SH-SY5Y (cell line): ENCODE data around the gene ATP12A.

ENCODE experiments used
- GATA2 ChIP-seq: IDR thresholded peaks from 2 replicates; pipeline ENCODE4 v1.6.1; 2011; ENCODE audit warnings: mild to moderate bottlenecking, low read depth, low read length
- GATA3 ChIP-seq: IDR thresholded peaks from 2 replicates; pipeline ENCODE4 v1.6.1; 2011; ENCODE audit warnings: low read depth, mild to moderate bottlenecking, low read length, moderate library complexity

Gene ATP12A

GRCh38 chr13:24719139-24719538, 38.9 kb downstream of the ATP12A start:
- TF ChIP-seq GATA3 (no peak), GATA2 (no peak)

DNA sequence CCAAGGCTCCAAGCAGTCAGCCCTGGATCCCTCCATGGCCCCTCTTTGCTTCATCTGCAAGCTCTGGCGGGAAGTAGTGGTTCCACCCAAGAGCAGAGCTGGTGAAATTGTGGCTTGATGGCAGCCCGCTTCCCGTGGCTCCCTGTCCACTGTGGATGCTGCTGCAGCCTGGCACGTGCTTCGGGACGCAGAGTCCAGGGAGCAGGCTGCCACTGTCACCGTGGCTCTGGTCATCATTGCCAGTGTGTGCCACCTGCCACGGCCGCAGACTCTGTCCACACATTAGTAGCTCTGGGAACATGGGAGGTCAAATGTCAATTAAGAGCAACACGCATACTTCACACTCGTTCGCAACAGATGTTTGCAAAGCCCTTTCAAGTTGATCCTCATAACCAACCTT, 43.0 kb downstream of the ATP12A start:
- TF ChIP-seq GATA3 (no peak), GATA2 (no peak)

DNA sequence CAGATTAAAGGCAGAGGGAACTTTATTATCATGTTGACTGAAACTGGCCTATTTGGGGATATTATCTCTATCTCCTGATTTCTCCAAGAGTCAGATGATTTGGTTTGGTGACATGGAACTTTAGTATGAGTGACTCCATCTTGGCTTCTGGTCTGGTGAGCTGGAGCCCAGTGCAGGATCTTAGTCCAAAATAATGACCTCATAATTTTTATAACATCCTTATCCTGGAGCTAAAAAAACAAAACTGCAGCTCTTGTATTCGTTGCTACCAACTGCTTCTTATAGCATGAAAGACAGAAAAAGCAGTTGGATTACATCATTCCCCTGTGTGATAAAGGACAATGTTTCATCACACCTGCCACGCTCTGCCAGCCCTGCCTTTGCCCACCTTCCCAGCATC, 44.5 kb downstream of the ATP12A start:
- TF ChIP-seq GATA3 (no peak), GATA2 (no peak)

GRCh38 chr13:24725379-24725778, 45.2 kb downstream of the ATP12A start:
- TF ChIP-seq GATA2 = no peak

- TF ChIP-seq GATA2 = no peak
- no peak for TF ChIP-seq GATA3
These were observed 47.8 kb downstream of the ATP12A start for GRCh38 chr13:24727731-24728601.

GRCh38 chr13:24734950-24735349, 54.7 kb downstream of the ATP12A start:
- TF ChIP-seq GATA3 (no peak), GATA2 (no peak)

DNA sequence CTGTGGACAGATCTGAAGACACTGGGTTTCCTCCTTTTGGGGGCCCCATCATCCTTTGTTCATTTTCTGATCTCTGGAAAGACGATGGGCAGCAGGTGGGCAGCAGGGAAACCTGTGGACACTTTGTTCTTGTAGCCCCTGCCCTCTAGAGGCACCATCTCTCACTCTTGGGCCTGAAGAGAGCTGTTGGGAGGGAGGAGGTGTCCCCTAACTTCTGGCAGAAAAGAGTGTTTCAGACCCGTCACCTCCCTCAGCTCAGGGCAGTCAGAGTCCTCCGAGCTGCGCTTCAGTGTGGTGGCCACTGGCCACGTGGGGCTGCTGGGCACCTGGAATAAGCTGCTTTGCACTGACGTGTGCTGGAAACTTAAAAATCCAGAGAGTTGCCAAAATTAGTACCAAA, 56.8 kb downstream of the ATP12A start:
- TF ChIP-seq GATA3 (no peak), GATA2 (no peak)

GRCh38 chr13:24738366-24738847, 58.2 kb downstream of the ATP12A start:
- TF ChIP-seq GATA3 (no peak), GATA2 (no peak)

- TF ChIP-seq GATA3 (no peak), GATA2 (no peak)
These were observed 60.0 kb downstream of the ATP12A start for GRCh38 chr13:24740014-24740890.

DNA sequence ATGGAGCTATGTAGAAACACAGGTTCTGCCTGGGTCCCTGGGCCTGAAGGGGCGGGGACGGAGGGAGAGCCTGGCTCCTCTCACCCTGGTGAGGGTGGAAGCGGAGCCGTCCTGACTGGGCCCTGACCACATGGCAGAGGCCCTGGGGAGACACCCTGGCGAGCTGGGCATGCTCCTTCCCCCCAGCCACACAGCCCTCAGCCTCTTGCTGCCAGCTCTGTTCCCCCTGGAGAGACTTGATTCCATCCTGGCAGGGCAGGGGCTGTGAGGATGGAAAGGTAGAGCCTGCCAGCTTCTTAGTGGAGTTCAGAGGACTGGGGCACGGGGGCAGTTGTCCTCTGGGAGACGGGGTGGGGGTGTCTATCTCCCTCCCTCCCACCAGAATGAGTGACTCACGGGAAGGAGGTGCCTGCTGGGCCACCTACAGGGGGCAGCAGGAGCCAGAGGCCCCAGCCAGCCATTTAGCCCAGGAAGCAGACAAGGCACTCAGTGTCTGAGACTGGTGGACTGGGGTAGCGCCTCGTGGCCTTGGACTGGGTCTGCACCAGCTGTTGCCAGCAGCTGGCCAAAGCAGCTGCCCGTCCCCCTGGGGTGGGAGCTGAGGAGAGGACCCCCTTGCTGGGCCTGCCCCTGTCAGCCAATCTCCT, 60.9 kb downstream of the ATP12A start:
- TF ChIP-seq GATA2 (no peak), GATA3 (no peak)

DNA sequence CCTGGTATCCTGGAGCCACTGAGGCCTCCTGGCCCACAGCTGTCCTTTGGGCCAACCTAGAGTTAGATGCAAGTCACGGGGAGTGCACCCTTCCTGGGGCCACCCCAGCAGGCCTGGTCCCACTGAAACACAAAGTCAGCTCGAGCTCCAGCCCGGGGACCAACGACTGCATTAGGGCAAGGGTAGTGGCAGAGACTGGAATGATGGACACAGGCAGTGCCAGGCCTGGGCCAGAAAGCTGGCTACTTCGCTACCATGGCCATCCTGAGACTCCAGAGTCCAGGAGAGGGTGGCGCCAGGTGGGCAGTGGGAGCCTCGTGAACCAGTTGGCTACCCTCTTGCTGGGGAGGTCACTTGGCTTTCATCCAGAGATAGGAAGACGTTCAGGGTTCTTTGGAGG, 61.6 kb downstream of the ATP12A start:
- TF ChIP-seq GATA3 = no peak
- no peak for TF ChIP-seq GATA2

DNA sequence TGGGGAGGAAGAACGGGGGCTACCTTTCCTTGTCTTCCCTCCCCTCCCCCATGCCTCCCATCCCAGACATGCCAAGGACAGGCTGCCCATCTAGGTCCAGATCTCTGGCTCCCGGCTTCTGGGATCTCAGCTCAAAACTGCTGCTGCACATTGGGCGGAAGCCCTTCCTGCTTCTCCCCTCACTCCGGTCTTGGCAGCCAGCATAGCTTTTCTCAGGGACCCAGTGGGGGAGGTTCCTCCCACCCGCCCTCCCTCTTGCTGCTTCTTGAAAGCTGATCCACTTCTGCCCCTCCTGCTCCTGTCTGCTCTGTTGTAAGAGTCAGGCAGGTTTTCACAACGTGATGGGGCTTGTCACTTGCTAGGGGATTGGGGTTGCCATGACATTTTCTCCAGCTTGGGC, 62.1 kb downstream of the ATP12A start:
- no peak for TF ChIP-seq GATA3
- no peak for TF ChIP-seq GATA2

DNA sequence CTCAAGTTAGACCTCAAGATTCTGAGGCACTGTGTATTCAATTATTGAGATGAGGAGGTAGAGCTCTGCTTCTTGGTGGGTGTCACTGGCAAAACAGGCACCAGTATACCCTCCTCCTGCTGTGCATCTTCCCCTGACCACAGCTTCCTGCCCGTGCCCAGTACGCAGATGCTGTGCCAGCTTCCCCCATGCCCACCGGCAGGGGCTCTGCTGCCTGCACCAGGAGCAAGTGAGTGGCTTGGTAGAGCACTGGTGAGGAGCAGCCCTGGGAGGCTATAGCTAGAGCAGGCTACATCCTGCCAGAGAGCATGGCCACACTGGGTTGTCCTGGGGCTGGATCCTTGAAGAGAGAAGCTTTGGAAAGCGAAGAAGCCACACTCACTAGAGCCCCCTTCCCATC, 62.8 kb downstream of the ATP12A start:
- TF ChIP-seq GATA2 = no peak
- no peak for TF ChIP-seq GATA3

DNA sequence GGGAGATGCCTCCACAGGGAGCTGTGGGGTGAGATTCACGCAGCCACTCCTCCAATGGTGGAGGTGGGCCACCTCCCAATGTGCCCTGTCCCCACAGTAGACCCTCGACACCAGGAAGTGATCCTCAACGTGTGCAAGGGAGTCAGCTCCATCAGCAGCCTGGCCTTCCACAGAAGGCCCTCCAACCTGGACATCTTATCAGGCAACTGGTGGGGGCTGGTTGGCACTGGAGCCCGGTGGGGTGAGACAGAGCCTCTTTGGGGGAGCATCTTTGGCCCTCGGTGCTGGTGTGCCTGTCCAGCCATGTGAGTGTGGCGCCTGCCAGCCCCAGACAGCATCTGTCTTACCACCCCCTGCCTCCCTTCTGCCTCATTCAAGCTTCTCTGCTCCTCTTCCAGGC, 64.0 kb downstream of the ATP12A start:
- TF ChIP-seq GATA3 (no peak), GATA2 (no peak)

DNA sequence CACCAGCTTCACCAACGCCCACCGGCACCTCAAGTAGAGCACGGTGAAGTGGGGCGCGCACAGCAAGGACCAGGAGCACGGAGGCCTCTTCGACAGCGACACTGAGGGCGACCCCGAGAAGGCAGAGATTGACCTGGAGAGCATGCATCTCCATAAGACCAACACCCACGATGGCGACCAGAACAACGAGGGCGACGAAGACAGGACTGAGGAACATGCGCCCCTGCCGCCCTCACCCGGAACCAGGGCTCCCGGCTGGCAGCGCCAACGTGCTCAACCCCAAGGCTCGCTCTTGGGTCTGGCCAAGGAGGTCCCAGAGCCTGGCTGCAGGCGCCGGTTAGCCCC, 65.3 kb downstream of the ATP12A start:
- TF ChIP-seq GATA2 (no peak), GATA3 (no peak)
